NCI-H146 treated with DMSO at 0.1 percent for 48 hours (cell line): ENCODE measurements around the gene PTGER2.

Experiments used
- DNase-seq: peaks from one replicate; lab custom pipeline; 2025; ENCODE audit not compliant: unreplicated experiment; lab: John Stamatoyannopoulos, UW

The PTGER2 gene

DNA sequence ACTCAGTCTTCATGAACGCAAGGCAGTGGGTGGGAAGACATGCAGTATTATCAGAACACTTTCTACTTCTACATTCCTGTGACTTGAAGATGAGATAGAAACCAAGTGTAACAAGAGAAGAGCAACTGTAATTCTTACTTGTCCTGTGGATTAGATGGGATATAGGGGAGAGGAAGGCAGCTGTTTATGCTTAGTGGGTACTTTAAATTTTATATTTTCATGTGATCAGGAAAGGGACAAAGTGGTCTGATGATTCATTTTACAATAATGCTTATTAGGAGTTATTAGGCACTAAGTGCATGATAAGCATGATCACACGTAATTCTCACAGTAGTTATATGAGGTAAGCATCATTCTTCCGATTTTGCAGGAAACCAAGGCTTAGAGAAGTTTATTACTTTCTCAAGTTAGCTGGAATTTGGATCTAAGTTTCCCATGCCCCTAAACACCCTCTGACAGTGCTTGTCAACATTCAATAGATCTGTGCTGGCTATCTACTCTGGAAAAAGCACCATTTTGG, 52.7 kb downstream of the PTGER2 start:
- DNase-seq = no peak

DNA sequence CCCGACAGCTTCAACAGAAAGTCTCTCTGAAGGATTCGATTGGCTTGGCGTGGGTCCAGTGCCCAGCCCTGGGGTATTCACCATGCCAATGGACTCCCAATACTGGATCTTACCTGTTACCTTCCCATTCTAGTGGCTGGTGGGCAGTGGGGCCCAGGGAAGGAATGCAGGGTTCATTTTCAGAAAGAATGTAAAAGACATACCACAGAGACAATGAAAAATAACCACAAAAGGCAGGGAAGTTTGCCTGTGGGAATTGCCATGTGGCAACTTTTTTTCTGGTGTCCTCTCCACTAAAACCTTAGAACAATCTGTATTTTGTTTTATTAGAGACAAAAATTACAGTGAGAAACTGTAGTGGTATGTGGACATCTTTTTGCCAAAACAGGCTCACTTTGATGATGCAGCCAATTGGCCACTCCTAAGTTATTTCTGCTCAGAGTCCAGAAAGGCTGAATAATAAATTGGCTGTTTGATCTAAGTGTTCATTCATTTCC, 55.2 kb downstream of the PTGER2 start:
- no peak for DNase-seq

DNA sequence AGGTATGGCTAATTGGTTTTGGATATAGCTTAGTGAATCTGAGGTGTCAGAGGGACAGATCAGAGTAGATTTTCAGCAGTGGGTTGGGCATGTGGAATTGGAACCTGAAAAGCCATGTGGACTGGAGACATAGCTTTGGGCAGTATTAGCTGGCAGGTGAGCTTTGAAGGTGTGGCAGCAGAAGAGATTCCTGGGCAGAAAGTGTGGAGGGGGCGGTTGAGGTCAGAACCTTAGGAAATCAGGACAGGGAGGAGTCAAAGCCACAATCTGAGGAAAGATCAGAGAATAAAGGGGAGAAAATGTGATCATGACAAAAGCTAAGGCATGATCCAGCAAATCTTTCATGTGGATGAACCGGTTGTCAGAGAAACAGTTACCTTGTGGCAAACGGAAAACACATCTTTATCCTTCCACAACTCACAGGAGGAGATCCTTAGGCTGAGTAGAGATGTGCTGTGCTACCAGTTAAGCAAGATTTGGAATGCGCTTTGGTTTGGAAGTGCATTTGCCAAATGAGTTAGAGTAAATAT, 56.4 kb downstream of the PTGER2 start:
- DNase-seq = no peak

DNA sequence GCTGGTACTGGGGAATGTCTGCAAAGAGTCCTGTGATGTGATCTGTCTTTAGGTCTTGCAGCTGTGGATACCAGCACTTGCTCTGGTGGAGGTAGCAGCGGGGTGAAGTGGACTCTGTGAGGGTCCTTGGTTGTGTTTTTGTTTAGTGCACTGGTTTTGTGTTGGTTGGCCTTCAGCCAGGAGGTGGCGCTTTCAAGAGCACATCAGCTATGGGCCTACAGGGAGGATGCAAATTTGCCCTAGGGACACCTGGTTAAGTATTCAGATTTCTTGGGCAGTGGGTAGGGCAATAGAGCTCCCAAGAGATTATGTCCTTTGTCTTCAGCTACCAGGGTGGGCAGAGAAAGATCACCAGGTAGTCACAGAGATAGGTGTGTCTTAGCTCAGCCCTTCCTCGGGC, 63.8 kb downstream of the PTGER2 start:
- no peak for DNase-seq
